ENCODE measurements around the gene SPG7.

Gene SPG7

DNA sequence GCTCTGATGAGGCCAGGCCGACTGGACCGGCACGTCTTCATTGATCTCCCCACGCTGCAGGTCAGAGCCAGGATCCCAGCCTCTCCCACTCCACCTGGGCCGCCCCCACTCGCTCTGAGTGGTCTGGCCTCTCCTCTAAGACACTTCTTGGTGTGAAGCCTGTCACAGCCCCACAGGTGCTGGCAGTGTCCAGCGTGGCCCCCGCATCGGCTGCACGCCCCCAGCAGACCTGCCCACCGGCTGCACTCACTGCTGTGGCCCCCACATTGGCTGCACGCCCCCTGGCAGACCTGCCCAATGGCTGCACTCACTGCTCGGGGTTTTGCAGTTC is 36.5 kb downstream of the SPG7 start:
- FAIRE-seq (no peak), DNase-seq (ENCODE audit: extremely low spot score, insufficient read length, low read depth) (no peak)

DNA sequence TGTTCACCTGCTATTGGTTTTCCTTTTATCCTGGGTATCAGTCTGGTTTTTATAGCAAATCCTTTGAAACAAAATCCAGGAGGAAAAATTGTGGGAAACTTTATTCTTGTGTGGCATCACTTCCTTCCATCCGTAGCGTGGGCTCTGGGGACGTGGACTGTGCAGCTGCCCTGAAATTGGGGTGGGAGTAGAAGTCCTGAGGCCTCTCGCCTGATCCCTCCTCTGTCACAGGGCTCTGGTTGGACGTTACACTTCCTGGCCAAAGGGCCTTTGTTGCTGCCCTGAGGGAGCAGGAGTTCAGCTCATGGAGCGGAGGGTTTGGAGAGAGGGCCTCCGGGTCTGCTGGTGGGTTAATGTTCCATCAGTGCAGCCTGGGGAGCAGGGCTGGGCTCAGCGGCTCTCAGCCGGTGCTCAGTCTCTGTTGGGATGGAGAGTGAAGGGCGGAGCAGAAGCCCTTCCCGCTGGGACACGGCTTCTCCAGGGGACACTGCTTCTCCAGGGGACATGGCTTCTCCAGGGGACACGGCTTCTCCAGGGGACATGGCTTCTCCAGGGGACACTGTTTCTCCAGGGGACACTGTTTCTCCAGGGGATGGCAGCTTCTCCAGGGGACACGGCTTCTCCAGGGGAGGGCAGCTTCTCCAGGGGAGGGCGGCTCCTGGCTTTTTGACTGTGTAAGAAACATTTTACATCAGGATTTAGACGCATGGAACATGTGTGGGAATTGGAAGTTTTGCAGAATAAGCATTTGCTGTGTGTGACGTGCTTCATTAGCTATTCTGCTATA is 37.0 kb downstream of the SPG7 start:
- FAIRE-seq: no peak

DNA sequence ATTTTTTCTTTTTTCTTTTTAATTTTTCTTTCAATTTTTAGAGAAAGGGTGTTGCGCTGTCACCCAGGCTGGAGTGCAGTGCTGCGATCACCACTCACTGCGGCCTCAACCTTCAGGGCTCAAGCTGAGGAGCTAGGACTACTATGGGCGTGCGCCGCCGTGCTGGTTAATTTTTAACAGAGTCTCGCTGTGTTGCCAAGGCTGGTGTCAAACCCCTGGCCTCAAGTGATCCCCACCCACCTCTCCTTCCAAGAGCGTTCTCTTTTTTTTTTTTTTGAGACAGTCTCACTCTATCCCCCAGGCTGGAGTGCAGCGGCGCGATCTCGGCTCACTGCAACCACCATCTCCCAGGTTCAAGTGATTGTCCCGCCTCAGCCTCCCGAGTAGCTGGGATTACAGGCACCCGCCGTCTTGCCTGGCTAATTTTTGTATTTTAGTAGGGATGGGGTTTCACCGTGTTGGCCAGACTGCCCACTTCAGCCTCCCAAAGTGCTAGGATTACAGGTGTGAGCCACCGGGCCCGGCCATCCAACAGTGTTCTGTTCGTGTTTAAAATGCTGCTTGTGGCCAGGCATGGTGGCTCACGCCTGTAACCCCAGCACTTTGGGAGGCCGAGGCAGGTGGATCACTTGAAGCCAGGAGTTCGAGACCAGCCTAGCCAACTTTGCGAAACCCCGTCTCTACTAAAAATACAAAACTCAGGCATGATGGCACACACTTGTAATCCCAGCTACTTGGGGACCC is 37.8 kb downstream of the SPG7 start:
- DNase-seq (ENCODE audit: extremely low spot score, insufficient read length, low read depth): no peak
- FAIRE-seq: no peak

More for the DNA sequence above, 37.0 kb downstream of the SPG7 start:
- no peak for DNase-seq (ENCODE audit: extremely low spot score, insufficient read length, low read depth)

DNA sequence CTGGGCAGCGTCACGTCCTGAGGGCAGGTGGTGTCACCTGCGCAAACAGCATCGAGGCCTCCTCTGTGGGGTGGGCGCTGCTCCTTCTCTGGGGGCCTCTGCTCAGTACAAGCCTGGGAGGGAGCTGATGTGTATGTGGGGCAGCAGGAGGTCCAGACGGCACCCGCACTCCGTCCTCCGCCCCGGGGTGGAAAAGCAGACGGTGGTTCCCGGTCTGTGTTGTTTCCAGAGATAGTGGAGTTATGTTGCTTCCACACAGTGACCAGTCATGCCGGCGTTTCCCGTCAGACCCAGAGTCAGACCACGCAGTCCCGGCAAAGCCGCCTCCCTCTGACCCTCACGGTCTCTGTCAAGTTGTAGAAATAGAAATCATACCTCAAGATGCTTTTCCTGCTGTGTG is 38.6 kb downstream of the SPG7 start:
- DNase-seq (ENCODE audit: extremely low spot score, insufficient read length, low read depth): no peak
- FAIRE-seq: no peak

DNA sequence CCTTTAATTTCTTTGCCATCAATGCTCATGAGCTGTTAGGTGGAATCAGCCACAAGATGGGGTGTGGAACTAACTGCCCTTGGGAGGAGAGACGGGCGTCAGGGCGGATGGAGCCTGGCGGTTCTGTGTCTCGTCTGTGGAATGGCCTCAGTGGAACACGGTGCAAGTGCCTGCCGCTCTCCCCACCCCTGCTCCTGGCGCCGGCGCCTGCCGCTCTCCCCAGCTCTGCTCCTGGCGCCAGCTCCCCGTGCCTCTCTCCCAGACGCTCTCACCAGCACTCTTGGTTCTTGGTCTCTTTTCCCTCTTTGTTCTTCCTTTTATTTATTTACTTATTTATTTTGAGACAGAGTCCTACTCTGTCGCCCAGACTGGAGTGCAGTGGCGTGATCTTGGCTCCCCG is 39.1 kb downstream of the SPG7 start:
- FAIRE-seq: no peak
- no peak for DNase-seq (ENCODE audit: extremely low spot score, insufficient read length, low read depth)

DNA sequence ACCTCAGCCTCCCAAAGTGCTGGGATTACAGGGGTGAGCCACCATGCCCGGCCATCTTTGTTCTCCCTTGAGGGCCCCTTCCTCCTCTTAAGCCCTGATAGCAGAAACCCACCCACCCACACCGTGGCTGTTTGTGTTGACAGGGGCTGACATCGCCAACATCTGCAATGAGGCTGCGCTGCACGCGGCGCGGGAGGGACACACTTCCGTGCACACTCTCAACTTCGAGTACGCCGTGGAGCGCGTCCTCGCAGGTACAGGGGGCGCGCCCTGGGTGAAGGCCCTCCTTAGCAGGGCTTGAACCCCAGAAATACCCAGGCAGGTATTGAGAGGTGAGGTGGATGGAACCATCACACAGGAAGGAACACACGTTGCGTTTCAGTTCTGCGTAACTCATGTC is 39.7 kb downstream of the SPG7 start:
- FAIRE-seq (no peak), DNase-seq (ENCODE audit: extremely low spot score, insufficient read length, low read depth) (no peak)

DNA sequence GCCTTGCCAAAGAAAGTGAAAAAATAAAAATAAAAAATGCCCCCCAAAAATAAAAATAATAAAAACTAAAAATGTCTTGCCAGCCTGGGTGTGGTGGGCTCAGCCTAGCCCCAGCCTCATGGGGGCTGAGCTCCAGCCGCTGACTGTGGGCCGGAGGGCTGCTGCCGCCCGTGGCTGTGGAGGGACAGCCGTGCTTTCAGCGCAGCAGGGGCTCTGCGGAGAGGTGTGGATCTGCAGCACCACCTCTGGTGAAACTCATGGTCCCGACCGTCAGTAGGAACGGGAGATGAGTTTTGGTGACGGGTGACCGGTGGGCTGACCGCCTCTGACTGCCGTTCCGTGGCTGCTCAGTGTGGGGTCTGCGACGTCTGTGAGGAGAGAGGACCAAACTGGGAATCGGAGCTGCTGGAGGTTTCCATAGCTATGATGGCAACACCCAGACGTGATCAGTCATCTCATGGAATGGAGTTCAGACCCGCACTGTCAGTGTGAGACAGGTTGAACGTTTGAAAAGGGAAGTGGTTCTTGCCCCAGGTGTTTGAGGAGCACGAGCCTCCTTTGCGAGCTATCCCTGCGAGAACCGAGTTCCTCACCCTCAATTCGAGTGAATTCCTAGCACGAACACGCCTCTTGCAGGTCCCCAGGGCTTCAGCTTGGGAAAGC is 40.3 kb downstream of the SPG7 start:
- DNase-seq (ENCODE audit: extremely low spot score, insufficient read length, low read depth) (no peak), FAIRE-seq (no peak)

DNA sequence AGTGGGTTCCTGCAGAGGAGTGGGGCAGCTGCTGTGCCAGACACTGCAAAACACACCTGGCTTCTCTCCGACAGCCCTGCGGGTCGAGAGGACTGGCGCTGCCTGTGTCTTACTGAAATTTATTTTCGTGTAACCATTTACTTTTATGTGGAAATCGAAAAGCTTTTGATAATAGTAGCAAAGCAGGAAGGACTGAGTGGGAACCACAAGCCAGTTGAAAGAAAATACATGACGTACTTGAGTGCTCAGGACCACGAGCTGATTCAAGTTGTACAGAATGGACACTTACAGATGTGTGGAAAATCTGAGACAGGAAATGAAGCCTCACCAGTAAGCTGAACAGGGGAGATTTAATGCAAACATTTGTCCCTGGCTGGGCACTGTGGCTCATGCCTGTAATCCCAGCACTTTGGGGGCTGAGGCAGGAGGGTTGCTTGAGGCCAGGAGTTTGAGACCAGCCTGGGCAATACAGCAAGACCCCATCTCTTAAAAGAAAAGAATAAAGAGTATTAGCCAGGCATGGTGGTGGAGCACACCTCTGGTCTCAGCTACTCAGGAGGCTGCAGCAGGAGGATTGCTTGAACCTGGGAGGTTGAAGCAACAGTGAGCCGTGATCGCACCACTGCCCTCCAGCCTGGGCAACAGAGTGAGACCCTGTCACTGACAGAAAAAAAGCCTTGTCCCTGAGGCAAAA is 41.0 kb downstream of the SPG7 start:
- FAIRE-seq: no peak

DNA sequence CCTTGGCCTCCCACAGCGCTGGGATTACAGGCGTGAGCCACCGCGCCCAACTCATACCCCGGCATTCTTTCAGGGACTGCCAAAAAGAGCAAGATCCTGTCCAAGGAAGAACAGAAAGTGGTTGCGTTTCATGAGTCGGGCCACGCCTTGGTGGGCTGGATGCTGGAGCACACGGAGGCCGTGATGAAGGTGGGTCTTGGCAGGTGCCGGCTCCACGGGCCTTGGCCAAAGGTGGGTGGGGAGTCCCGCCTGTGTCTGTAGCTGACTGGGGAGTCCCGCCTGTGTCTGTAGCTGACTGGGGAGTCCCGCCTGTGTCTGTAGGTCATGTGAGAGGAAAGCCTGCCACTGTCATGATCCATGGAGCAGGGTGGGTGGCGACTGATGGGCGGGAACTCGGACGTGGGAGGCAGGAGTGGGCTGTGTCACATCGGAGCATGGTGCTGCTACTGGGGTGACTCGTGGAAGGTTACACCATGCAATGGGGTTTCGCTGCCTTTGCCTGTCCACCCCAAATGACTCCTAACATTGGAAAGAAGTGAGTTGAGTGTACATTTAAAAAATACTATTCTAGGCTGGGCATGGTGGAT is 42.3 kb downstream of the SPG7 start:
- DNase-seq (ENCODE audit: extremely low spot score, insufficient read length, low read depth): no peak

More for the DNA sequence above, 41.0 kb downstream of the SPG7 start:
- DNase-seq (ENCODE audit: extremely low spot score, insufficient read length, low read depth): no peak

DNA sequence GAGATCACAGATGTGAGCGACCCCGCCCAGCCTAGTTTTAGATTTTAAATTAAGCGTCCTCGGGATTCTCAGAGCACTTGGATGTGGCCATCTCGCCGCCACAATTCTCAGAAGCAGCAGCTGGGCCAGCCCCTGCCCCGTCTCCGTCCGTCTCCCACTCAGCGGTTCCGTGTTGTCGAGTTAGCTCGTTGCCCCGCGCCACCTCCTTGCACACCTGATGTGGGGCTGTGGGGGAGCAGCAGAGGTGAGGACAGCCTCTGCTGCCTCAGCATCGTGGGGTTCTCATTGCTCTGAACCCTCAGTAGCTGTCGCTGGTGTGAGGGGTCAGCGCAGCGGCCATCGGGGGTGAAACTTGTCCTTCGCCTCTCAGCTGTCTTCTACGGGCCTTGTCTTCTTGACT is 44.1 kb downstream of the SPG7 start:
- DNase-seq (ENCODE audit: extremely low spot score, insufficient read length, low read depth) (no peak), FAIRE-seq (no peak)

More for the DNA sequence above, 42.3 kb downstream of the SPG7 start:
- FAIRE-seq: no peak

DNA sequence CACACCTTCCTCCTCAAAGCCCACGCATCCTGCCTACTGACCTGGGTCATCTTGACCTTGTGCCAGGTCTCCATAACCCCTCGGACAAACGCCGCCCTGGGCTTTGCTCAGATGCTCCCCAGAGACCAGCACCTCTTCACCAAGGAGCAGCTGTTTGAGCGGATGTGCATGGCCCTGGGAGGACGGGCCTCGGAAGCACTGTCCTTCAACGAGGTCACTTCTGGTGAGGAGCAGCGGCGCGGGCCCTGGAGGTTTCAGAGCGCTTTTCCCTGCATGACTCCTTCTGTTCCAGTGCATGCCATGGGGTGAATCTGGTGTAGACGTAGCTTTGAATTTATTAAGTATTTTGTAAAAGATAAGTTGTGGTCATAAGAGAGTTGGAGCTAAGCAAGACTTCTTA is 44.7 kb downstream of the SPG7 start:
- DNase-seq (ENCODE audit: extremely low spot score, insufficient read length, low read depth): no peak
- FAIRE-seq: no peak

DNA sequence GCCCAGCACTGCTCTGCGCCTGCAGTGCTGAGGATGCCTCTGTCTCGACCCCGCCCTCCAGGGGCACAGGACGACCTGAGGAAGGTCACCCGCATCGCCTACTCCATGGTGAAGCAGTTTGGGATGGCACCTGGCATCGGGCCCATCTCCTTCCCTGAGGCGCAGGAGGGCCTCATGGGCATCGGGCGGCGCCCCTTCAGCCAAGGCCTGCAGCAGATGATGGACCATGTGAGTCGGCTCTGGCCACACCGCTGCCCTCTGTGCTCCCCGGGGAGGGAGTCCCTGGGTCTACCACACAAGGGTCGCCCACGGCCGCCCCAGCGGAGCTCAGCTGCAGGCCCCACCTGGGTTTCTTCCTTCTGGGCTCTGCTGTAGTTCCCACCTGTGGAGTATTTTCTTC is 45.5 kb downstream of the SPG7 start:
- no peak for DNase-seq (ENCODE audit: extremely low spot score, insufficient read length, low read depth)

DNA sequence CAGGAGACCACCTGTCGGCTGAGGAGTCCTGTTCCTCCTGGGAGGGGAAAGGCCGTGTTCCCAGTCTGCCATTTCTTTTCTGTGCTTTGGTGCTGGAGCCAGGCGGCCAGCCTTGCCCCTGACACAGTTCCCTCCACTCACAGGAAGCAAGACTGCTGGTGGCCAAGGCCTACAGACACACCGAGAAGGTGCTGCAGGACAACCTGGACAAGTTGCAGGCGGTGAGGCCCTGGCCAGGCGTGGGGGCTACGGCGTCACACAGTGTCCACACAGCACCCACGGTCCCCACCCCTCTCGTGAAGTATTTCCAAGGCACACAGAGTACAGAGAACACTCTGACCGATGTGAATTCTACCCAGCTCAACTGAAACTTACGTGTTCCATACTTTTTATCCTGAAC is 46.1 kb downstream of the SPG7 start:
- FAIRE-seq (no peak), DNase-seq (ENCODE audit: extremely low spot score, insufficient read length, low read depth) (no peak)

More for the DNA sequence above, 45.5 kb downstream of the SPG7 start:
- FAIRE-seq: no peak

DNA sequence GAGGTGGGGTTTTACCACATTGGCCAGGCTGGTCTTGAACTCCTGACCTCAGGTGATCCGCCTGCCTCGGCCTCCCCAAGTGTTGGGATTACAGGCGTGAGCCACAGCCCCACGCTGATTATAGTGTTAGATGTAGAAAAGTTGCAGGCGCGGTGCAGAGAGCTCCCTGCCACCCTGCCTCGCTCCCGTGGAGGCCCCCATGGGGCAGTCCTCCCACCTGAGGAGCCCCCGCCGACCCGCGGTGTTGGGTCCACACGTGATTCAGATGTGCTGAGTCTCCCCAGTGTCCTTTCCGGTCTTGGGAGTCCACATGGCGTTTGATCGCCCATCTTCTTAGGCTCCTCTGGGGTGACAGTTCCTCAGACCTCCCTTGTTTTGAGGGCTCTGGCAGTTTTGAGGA is 47.1 kb downstream of the SPG7 start:
- FAIRE-seq: no peak
- no peak for DNase-seq (ENCODE audit: extremely low spot score, insufficient read length, low read depth)

DNA sequence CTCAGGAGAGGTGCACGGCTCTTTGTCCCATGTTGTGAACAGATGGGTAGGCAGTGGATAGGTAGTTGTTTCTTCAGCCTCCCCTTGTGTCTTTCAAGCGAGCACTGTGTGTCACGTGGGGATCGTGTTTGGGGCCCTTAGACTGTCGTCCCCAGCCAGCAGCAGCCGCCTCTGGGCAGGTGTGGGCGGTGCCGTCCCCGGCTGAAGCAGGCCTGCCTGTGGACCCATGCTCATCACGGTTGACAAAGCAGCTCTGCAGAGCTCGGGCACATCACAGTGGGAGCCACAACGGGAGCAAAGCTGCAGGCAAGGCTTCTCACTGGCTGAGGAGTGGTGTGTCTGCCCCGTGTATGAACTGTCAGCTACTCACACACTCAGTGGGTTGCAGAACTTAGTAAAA is 47.6 kb downstream of the SPG7 start:
- no peak for FAIRE-seq
- no peak for DNase-seq (ENCODE audit: extremely low spot score, insufficient read length, low read depth)

DNA sequence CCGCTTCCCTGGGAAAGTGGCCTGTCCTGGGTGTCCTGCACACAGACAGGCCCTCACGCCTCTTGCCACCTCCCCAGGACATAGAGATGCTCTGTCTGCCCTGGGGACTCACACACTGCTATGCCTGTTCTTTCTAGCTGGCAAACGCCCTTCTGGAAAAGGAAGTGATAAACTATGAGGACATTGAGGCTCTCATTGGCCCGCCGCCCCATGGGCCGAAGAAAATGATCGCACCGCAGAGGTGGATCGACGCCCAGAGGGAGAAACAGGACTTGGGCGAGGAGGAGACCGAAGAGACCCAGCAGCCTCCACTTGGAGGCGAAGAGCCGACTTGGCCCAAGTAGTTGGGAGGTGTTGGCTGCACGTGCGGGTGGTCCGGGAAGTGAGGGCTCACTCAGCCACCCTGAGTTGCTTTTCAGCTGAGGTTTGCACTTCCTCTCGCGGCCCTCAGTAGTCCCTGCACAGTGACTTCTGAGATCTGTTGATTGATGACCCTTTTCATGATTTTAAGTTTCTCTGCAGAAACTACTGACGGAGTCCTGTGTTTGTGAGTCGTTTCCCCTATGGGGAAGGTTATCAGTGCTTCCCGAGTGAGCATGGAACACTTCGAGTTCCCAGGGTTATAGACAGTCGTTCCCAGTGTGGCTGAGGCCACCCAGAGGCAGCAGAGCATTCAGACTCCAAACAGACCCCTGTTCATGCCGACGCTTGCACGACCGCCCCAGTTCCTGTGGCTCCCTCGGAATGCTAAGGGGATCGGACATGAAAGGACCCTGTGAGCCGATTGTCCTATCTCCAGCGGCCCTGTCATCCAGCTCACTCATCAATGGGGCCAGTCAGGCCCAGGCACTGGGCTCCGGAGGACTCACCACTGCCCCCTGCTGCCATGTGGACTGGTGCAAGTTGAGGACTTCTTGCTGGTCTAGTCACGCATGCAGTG is 48.8 kb downstream of the SPG7 start:
- FAIRE-seq (peak; percentile 73), DNase-seq (ENCODE audit: extremely low spot score, insufficient read length, low read depth) (peak; percentile 51)

DNA sequence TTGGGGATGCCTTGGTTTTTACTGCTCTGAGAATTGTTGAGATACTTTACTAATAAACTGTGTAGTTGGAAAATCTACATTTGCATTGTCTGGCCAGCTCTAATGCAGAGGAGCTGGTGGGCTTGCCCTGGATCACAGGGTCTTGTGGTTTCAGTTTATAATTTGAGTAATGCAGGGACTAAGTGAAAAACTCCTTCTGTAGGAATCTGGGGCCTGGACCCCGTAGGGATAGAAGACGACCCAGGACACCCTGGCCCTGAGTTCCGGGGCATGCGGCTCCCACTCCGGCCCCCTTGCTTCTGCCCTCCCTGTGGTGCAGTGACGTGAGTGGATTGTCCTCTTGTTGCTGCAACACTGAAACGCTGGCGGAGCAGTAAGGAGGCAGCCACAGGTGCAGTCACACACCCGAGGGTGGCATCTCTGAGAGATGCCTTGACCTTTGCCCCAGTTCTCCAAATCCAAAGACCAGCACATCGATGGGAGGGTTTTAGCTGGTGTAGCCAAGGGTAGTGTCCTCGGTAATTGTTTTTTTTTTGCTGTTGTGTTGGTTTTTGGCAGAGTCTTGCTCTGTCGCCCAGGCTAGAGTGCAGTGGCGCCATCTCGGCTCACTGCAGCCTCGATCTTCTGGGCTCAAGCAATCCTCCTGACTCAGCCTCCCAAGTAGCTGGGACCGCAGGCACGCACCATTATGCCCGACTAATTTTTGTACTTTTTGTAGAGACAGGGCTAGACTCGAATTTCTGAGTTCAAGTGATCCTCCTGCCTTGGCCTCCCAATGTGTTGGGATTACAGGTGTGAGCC is 49.7 kb downstream of the SPG7 start:
- FAIRE-seq (no peak), DNase-seq (ENCODE audit: extremely low spot score, insufficient read length, low read depth) (no peak)

DNA sequence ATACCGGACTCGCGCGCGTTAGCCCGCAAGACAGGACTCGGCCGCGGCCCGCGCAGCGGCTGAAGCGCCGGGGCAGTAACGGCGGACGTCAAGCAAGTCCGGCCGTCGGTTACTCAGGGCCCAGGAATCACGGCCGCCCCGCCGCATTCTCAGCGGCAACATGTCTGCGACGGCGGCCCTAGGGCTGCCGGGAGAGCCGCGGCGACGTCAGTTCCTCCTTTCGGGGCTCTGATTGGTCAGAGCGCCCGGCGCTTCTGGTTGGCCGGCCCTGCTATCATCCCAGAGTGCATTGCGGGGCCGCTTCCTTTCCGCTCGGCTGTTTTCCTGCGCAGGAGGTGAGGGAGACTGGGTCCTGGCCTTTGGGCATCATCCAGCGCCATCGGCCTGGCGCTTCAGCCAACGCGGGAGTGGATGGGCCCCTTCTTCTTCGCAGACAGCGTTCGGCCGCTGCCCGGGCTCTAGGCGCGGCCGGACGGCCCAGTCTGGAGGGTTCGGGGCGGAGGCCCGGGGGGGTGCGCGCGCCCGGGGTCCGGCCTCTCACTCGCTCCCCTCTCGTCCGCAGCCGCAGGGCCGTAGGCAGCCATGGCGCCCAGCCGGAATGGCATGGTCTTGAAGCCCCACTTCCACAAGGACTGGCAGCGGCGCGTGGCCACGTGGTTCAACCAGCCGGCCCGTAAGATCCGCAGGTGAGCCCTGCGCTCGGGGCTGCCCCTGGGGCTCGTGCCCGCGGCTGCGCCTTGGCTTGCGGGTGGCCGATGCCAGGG is 52.4 kb downstream of the SPG7 start, which contains the start of gene RPL13:
Gene RPL13 (plus strand): TSS at position 305 of the 764 bp plus-strand sequence. CDS start 278 bp downstream, at position 583.
- DNase-seq (ENCODE audit: extremely low spot score, insufficient read length, low read depth) (peak; percentile 97), FAIRE-seq (peak; percentile 82)

Data from GM18507 (cell line).